ENCODE data around the gene CPM. TPM values are rescaled to one million over a fixed set of nuclear protein-coding genes. Genes with fewer than 3 reads are reported as not detected.

CPM gene
- polyA plus RNA-seq, 1 experiment, result 5.4 TPM

- POLR2A ChIA-PET, result no interaction called here
Observed at GRCh38 chr12:68854554-68854953, 78.4 kb downstream of the CPM start.

DNA sequence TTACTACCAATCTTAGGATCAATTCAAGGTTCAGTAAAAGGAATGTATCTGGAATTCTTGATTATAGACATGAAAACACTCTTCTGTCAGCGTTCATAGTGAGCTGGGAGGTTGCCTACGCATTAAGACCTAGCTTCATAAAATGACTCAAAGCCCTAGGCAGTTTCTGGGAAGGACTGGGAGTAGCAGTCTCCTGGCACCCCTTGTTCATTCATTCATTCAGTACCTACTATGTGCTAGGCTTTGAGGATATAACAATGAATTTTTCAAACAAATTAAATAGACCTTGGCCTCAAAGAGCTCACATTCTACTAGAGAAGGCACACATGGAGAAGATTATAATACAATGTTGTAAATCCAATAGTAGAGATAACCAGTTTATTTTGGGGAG, 78.9 kb downstream of the CPM start:
- ChIA-PET POLR2A (no interaction called here), CTCF (interaction anchor here (0.9 to 1.7 kb wide), 2 partner anchors 9 to 303 kb away, joined by 3 to 5 read pairs; no protein-coding TSS in a partner anchor)
- Histone ChIP-seq H3K9me3 (ENCODE audit: control insufficient read depth, insufficient read depth, low read length) (no peaks in the 10 kb centered on the region), H3K4me3 (ENCODE audit: low read depth, low read length) (no peak overlapping the region), H3K27ac (ENCODE audit: low read depth, low read length) (no peak overlapping the region), H3K27me3 (ENCODE audit: control insufficient read depth, insufficient read depth, low read length) (no peaks in the 10 kb centered on the region)
- TF ChIP-seq, protein P1, sequence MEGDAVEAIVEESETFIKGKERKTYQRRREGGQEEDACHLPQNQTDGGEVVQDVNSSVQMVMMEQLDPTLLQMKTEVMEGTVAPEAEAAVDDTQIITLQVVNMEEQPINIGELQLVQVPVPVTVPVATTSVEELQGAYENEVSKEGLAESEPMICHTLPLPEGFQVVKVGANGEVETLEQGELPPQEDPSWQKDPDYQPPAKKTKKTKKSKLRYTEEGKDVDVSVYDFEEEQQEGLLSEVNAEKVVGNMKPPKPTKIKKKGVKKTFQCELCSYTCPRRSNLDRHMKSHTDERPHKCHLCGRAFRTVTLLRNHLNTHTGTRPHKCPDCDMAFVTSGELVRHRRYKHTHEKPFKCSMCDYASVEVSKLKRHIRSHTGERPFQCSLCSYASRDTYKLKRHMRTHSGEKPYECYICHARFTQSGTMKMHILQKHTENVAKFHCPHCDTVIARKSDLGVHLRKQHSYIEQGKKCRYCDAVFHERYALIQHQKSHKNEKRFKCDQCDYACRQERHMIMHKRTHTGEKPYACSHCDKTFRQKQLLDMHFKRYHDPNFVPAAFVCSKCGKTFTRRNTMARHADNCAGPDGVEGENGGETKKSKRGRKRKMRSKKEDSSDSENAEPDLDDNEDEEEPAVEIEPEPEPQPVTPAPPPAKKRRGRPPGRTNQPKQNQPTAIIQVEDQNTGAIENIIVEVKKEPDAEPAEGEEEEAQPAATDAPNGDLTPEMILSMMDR (IDR thresholded peaks at IDR 0.05; ENCODE audit: low read depth, low read length), result no peak
- DNase-seq (ENCODE audit: low read depth, low spot score), result no peak

More at GRCh38 chr12:68854554-68854953, 78.4 kb downstream of the CPM start:
- Histone ChIP-seq H3K9me3 (ENCODE audit: control insufficient read depth, insufficient read depth, low read length) (no peaks in the 10 kb centered on the region), H3K27me3 (ENCODE audit: control insufficient read depth, insufficient read depth, low read length) (no peaks in the 10 kb centered on the region), H3K4me3 (ENCODE audit: low read depth, low read length) (no peak overlapping the region), H3K27ac (ENCODE audit: low read depth, low read length) (no peak overlapping the region)
- TF ChIP-seq, protein P1 (IDR thresholded peaks at IDR 0.05; ENCODE audit: low read depth, low read length), result no peak
- CTCF ChIA-PET, result interaction anchor here (0.9 to 1.7 kb wide), 2 partner anchors 8 to 302 kb away, joined by 3 to 5 read pairs; no protein-coding TSS in a partner anchor
- DNase-seq (ENCODE audit: low read depth, low spot score), result no peak

DNA sequence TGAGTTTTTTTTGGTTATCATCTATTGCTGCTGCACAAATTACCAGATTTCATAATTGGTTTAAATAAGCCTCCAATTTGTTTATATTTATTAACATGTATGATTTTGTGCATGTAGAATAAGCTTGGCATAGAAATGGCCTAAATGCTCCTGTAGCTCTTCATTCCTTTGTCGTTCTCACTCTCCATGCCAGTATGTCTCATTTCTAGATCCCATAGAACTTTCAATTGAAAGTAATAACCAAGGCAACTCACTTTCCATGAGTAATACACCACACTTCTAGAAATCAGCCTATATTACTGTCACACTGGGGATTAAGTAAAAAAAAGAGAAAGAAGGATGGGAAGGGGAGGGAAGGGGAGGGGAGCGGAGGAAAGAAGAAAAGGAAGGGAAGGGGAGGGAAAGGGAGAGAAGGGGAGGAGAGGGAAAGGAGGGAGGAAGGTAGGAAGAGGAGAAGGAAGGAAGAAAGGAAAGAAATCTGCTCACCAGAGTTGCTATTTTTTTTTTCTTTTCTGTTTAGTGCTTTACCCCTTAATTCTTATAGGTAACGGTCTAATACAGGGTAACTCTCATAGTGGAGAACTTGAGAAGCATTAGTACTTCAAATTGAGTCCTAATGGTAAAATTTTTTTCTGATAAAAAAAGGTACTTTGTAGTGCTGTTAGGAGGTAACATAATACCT, 79.4 kb downstream of the CPM start:
- TF ChIP-seq, protein P1 (IDR thresholded peaks at IDR 0.05; ENCODE audit: low read depth, low read length), result no peak
- Histone ChIP-seq H3K27ac (ENCODE audit: low read depth, low read length) (no peak overlapping the region), H3K27me3 (ENCODE audit: control insufficient read depth, insufficient read depth, low read length) (no peaks in the 10 kb centered on the region), H3K4me3 (ENCODE audit: low read depth, low read length) (no peak overlapping the region), H3K9me3 (ENCODE audit: control insufficient read depth, insufficient read depth, low read length) (no peaks in the 10 kb centered on the region)
- no peak for DNase-seq (ENCODE audit: low read depth, low spot score)
- ChIA-PET CTCF (interaction anchor here (0.8 to 1.7 kb wide), 2 partner anchors 9 to 386 kb away, joined by 5 to 9 read pairs; no protein-coding TSS in a partner anchor), POLR2A (no interaction called here)

- H3K27me3 ChIP-seq (ENCODE audit: control insufficient read depth, insufficient read depth, low read length), result no peaks in the 10 kb centered on the region
- ChIA-PET CTCF (interaction anchor here (1.0 to 2.0 kb wide), 2 partner anchors 21 to 22 kb away, joined by 3 to 6 read pairs; no protein-coding TSS in a partner anchor), POLR2A (no interaction called here)
- H3K4me3 ChIP-seq (ENCODE audit: low read depth, low read length), result no peak overlapping the region
- TF ChIP-seq, protein P1 (IDR thresholded peaks at IDR 0.05; ENCODE audit: low read depth, low read length), result no peak
- DNase-seq (ENCODE audit: low read depth, low spot score), result no peak
- H3K27ac ChIP-seq (ENCODE audit: low read depth, low read length), result no peak overlapping the region
- no peaks in the 10 kb centered on the region for H3K9me3 ChIP-seq (ENCODE audit: control insufficient read depth, insufficient read depth, low read length)
Observed at GRCh38 chr12:68851592-68852306, 81.2 kb downstream of the CPM start.

- Histone ChIP-seq H3K27me3 (ENCODE audit: control insufficient read depth, insufficient read depth, low read length) (no peaks in the 10 kb centered on the region), H3K27ac (ENCODE audit: low read depth, low read length) (no peak overlapping the region), H3K9me3 (ENCODE audit: control insufficient read depth, insufficient read depth, low read length) (no peaks in the 10 kb centered on the region), H3K4me3 (ENCODE audit: low read depth, low read length) (no peak overlapping the region)
- no peak for DNase-seq (ENCODE audit: low read depth, low spot score)
- TF ChIP-seq, protein P1 (IDR thresholded peaks at IDR 0.05; ENCODE audit: low read depth, low read length), result no peak
- CTCF ChIA-PET, result interaction anchor here (2.0 kb wide), 1 partner anchor 20 kb away, joined by 6 read pairs; no protein-coding TSS in a partner anchor
- POLR2A ChIA-PET, result interaction anchor here (0.6 kb wide), 1 partner anchor 35 kb away, joined by 5 read pairs; no protein-coding TSS in a partner anchor
Observed at GRCh38 chr12:68850390-68850789, 82.6 kb downstream of the CPM start.
